ENCODE data around the gene ITPR1.

Gene ITPR1

DNA sequence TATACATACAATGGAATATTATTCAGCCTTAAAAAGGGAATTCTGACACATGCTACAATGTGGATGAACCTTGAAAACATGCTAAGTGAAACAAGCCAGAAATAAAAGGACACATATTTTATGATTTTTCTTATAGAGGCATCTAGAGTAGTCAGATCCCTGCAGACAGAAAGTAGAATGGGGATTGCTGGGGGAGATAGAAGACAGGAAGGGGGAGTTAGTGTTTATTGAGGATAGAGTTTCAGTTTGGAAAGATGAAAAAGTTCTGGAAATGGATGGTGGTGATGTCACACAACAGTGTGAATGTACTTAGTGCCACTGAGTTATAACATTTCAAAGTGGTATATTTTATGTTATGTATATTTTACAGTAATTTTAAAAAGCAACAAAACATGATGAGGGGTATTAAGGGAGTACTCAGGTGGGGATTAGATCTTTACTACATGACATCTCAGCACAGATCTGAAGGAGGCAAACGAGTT, 4.7 kb downstream of the ITPR1 start:
- peak overlapping the region in 1 of 2 experiments; percentile 40 for H3K23ac ChIP-seq (ENCODE audit: low read length in 2 of 2)
- no peak overlapping the region for H4K8ac ChIP-seq (ENCODE audit: low read length)
- H3K9me3 ChIP-seq (ENCODE audit: control insufficient read depth, low read length), result no peaks in the 10 kb centered on the region
- no peak overlapping the region for H2AK5ac ChIP-seq (ENCODE audit: low read length, severe bottlenecking)
- no peak overlapping the region for H3K18ac ChIP-seq (ENCODE audit: low read depth in 1 of 2, low read length in 2 of 2)
- H2BK15ac ChIP-seq (ENCODE audit: low read depth, poor library complexity, severe bottlenecking), result no peak overlapping the region
- H2BK12ac ChIP-seq (ENCODE audit: low read length in 2 of 2), result no peak overlapping the region
- peaks cover 4% of the 10 kb centered on the region for H3K4me1 ChIP-seq (ENCODE audit: control insufficient read depth, insufficient read depth, low read depth, low read length)
- WGBS, result 53% methylated on average over 1 of the region's 1 CpG
- H2BK120ac ChIP-seq (ENCODE audit: low read depth, low read length), result no peak overlapping the region
- no peak overlapping the region for H2AFZ ChIP-seq (ENCODE audit: low read depth, low read length)
- no peaks in the 10 kb centered on the region for H3K36me3 ChIP-seq (ENCODE audit: control insufficient read depth in 1 of 2, insufficient read depth in 2 of 2, low read depth in 1 of 2, low read length in 2 of 2)
- H3K27ac ChIP-seq (ENCODE audit: low read length, poor library complexity, severe bottlenecking), result no peak overlapping the region
- no peak for DNase-seq
- H3K4me2 ChIP-seq (ENCODE audit: low read length, poor library complexity, severe bottlenecking), result no peak overlapping the region
- H3K27me3 ChIP-seq (ENCODE audit: control insufficient read depth in 1 of 2, insufficient read depth in 1 of 2, low read length in 2 of 2), result peaks cover 0 to 34% of the 10 kb centered on the region in 2 experiments
- no peaks in the 10 kb centered on the region for H3K79me1 ChIP-seq (replicated peaks; ENCODE audit: low read length, poor library complexity, severe bottlenecking)
- no peak overlapping the region for H3K14ac ChIP-seq (ENCODE audit: low read length in 2 of 2)
- no peak overlapping the region for H3K4ac ChIP-seq (ENCODE audit: low read depth in 1 of 2, low read length in 2 of 2)
- H3K4me3 ChIP-seq (ENCODE audit: insufficient read depth in 1 of 2, low read depth in 1 of 2, low read length in 2 of 2), result no peak overlapping the region
- H3K9ac ChIP-seq (ENCODE audit: low read length), result no peak overlapping the region
- H4K91ac ChIP-seq (ENCODE audit: low read length), result no peak overlapping the region
- no peak overlapping the region for H2BK5ac ChIP-seq (ENCODE audit: low read depth, low read length, poor library complexity, severe bottlenecking)

DNA sequence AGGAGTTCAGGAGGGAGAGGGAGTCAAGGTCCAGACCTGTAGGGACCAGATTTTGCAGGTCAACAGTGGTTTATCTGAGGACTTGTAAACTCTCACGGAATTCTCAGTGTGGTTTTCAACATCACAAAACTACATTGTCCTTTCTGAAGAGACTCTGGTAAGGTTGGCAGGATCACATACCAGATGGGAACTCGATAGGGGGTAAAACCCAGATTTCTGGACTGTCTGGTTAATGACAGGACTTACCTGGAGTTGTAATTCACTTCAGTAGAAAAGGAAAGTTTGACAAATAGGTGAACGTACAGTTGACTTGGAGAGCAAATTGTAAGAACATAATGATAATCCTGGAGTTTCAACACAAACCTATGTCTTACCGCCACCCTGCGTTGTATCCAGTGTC, 5.3 kb downstream of the ITPR1 start:
- H2BK12ac ChIP-seq (ENCODE audit: low read length in 2 of 2), result no peak overlapping the region
- no peak overlapping the region for H2BK120ac ChIP-seq (ENCODE audit: low read depth, low read length)
- no peak overlapping the region for H2AFZ ChIP-seq (ENCODE audit: low read depth, low read length)
- no peak overlapping the region for H3K4ac ChIP-seq (ENCODE audit: low read depth in 1 of 2, low read length in 2 of 2)
- H3K14ac ChIP-seq (ENCODE audit: low read length in 2 of 2), result no peak overlapping the region
- H3K79me1 ChIP-seq (replicated peaks; ENCODE audit: low read length, poor library complexity, severe bottlenecking), result no peaks in the 10 kb centered on the region
- DNase-seq, result no peak
- 93% methylated on average over 4 of the region's 5 CpGs for WGBS
- no peak overlapping the region for H3K9ac ChIP-seq (ENCODE audit: low read length)
- H4K8ac ChIP-seq (ENCODE audit: low read length), result no peak overlapping the region
- H3K27me3 ChIP-seq (ENCODE audit: control insufficient read depth in 1 of 2, insufficient read depth in 1 of 2, low read length in 2 of 2), result peaks cover 0 to 34% of the 10 kb centered on the region in 2 experiments
- H2BK15ac ChIP-seq (ENCODE audit: low read depth, poor library complexity, severe bottlenecking), result no peak overlapping the region
- no peak overlapping the region for H3K4me3 ChIP-seq (ENCODE audit: insufficient read depth in 1 of 2, low read depth in 1 of 2, low read length in 2 of 2)
- no peak overlapping the region for H4K91ac ChIP-seq (ENCODE audit: low read length)
- no peaks in the 10 kb centered on the region for H3K36me3 ChIP-seq (ENCODE audit: control insufficient read depth in 1 of 2, insufficient read depth in 2 of 2, low read depth in 1 of 2, low read length in 2 of 2)
- no peak overlapping the region for H2BK5ac ChIP-seq (ENCODE audit: low read depth, low read length, poor library complexity, severe bottlenecking)
- no peak overlapping the region for H3K18ac ChIP-seq (ENCODE audit: low read depth in 1 of 2, low read length in 2 of 2)
- H2AK5ac ChIP-seq (ENCODE audit: low read length, severe bottlenecking), result no peak overlapping the region
- H3K23ac ChIP-seq (ENCODE audit: low read length in 2 of 2), result peak overlapping the region in 1 of 2 experiments; percentile 40
- H3K27ac ChIP-seq (ENCODE audit: low read length, poor library complexity, severe bottlenecking), result no peak overlapping the region
- H3K9me3 ChIP-seq (ENCODE audit: control insufficient read depth, low read length), result no peaks in the 10 kb centered on the region
- no peak overlapping the region for H3K4me2 ChIP-seq (ENCODE audit: low read length, poor library complexity, severe bottlenecking)
- H3K4me1 ChIP-seq (ENCODE audit: control insufficient read depth, insufficient read depth, low read depth, low read length), result peaks cover 3% of the 10 kb centered on the region

DNA sequence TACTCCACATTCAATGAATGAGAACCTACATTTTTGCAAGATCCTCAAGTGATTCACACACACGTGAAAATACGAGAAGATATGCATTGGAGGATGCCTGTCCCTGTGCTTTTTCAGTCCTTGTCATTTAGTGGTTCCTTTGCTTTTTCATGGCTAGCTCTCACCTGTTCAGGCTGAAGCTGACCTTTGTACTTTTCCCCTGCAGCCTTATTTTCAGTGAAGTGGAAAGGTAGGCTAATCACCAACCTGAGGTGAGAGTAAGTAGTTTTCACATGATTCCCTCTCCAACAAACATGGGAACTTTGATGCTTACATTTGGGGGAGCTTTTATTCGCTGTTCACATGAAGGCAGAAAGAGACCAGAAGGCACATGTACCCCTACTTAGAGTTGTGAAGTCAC, 8.3 kb downstream of the ITPR1 start:
- Histone ChIP-seq H3K23ac (ENCODE audit: low read length in 2 of 2) (no peak overlapping the region), H4K8ac (ENCODE audit: low read length) (no peak overlapping the region), H3K9ac (ENCODE audit: low read length) (no peak overlapping the region), H2BK15ac (ENCODE audit: low read depth, poor library complexity, severe bottlenecking) (no peak overlapping the region), H3K79me1 (replicated peaks; ENCODE audit: low read length, poor library complexity, severe bottlenecking) (no peaks in the 10 kb centered on the region), H2BK5ac (ENCODE audit: low read depth, low read length, poor library complexity, severe bottlenecking) (no peak overlapping the region), H2BK120ac (ENCODE audit: low read depth, low read length) (no peak overlapping the region), H3K18ac (ENCODE audit: low read depth in 1 of 2, low read length in 2 of 2) (no peak overlapping the region), H3K4me1 (ENCODE audit: control insufficient read depth, insufficient read depth, low read depth, low read length) (no peaks in the 10 kb centered on the region), H3K27ac (ENCODE audit: low read length, poor library complexity, severe bottlenecking) (no peak overlapping the region), H3K4me3 (ENCODE audit: insufficient read depth in 1 of 2, low read depth in 1 of 2, low read length in 2 of 2) (no peak overlapping the region), H2AK5ac (ENCODE audit: low read length, severe bottlenecking) (no peak overlapping the region), H3K4me2 (ENCODE audit: low read length, poor library complexity, severe bottlenecking) (no peak overlapping the region), H3K36me3 (ENCODE audit: control insufficient read depth in 1 of 2, insufficient read depth in 2 of 2, low read depth in 1 of 2, low read length in 2 of 2) (no peaks in the 10 kb centered on the region), H4K91ac (ENCODE audit: low read length) (no peak overlapping the region), H3K9me3 (ENCODE audit: control insufficient read depth, low read length) (no peaks in the 10 kb centered on the region), H3K4ac (ENCODE audit: low read depth in 1 of 2, low read length in 2 of 2) (no peak overlapping the region), H3K14ac (ENCODE audit: low read length in 2 of 2) (no peak overlapping the region), H3K27me3 (ENCODE audit: control insufficient read depth in 1 of 2, insufficient read depth in 1 of 2, low read length in 2 of 2) (peaks cover 0 to 7% of the 10 kb centered on the region in 2 experiments), H2AFZ (ENCODE audit: low read depth, low read length) (no peak overlapping the region), H2BK12ac (ENCODE audit: low read length in 2 of 2) (no peak overlapping the region)
- 96% methylated on average over 3 of the region's 3 CpGs for WGBS
- no peak for DNase-seq

DNA sequence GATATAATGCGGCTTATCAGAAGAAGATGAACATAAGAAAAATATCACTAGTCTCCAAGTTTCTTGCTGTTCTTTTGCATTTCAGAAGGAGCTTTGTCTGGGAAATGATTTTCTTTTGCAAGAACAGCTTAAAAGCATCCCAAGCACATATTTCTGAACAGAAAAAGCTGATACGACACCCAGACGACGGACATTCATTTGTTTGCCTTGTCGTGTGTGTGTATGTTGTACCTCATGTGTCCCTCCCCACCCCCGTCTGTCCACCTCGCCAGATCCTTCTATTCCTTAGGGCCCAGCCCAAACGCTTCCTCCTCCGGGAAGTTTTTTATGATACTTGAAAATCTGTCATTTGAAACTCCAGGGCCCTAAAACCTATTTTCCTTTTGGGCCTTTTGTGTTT, 8.8 kb downstream of the ITPR1 start:
- Histone ChIP-seq H3K79me1 (replicated peaks; ENCODE audit: low read length, poor library complexity, severe bottlenecking) (no peaks in the 10 kb centered on the region), H3K27ac (ENCODE audit: low read length, poor library complexity, severe bottlenecking) (no peak overlapping the region)

More for the DNA sequence above, 8.8 kb downstream of the ITPR1 start:
- Histone ChIP-seq H3K4ac (ENCODE audit: low read depth in 1 of 2, low read length in 2 of 2) (no peak overlapping the region), H3K23ac (ENCODE audit: low read length in 2 of 2) (no peak overlapping the region), H3K27me3 (ENCODE audit: control insufficient read depth in 1 of 2, insufficient read depth in 1 of 2, low read length in 2 of 2) (peaks cover 0 to 5% of the 10 kb centered on the region in 2 experiments), H2BK15ac (ENCODE audit: low read depth, poor library complexity, severe bottlenecking) (no peak overlapping the region), H3K14ac (ENCODE audit: low read length in 2 of 2) (no peak overlapping the region), H3K36me3 (ENCODE audit: control insufficient read depth in 1 of 2, insufficient read depth in 2 of 2, low read depth in 1 of 2, low read length in 2 of 2) (no peaks in the 10 kb centered on the region), H3K4me1 (ENCODE audit: control insufficient read depth, insufficient read depth, low read depth, low read length) (no peaks in the 10 kb centered on the region), H3K4me2 (ENCODE audit: low read length, poor library complexity, severe bottlenecking) (no peak overlapping the region), H2AK5ac (ENCODE audit: low read length, severe bottlenecking) (no peak overlapping the region), H3K9ac (ENCODE audit: low read length) (no peak overlapping the region), H2BK12ac (ENCODE audit: low read length in 2 of 2) (no peak overlapping the region), H3K9me3 (ENCODE audit: control insufficient read depth, low read length) (no peaks in the 10 kb centered on the region), H3K18ac (ENCODE audit: low read depth in 1 of 2, low read length in 2 of 2) (no peak overlapping the region), H2BK120ac (ENCODE audit: low read depth, low read length) (no peak overlapping the region), H4K91ac (ENCODE audit: low read length) (no peak overlapping the region), H3K4me3 (ENCODE audit: insufficient read depth in 1 of 2, low read depth in 1 of 2, low read length in 2 of 2) (no peak overlapping the region), H2AFZ (ENCODE audit: low read depth, low read length) (no peak overlapping the region), H4K8ac (ENCODE audit: low read length) (no peak overlapping the region), H2BK5ac (ENCODE audit: low read depth, low read length, poor library complexity, severe bottlenecking) (no peak overlapping the region)
- DNase-seq, result no peak
- 67% methylated on average over 8 of the region's 9 CpGs for WGBS

Measured in mesenchymal stem cell (in vitro differentiated cells and primary cell).